HepG2 (cell line): ENCODE measurements around the gene TRIP4. TPM values are rescaled to one million over a fixed set of nuclear protein-coding genes. Genes with fewer than 3 reads are reported as not detected.

ENCODE experiments used
- BRCA1 ChIP-seq: sonication (generic); formaldehyde crosslinking; IDR thresholded peaks from 2 replicates; pipeline ENCODE4 v1.4.0; 2020; ENCODE audit warnings: missing genetic modification reagents
- EZH2 ChIP-seq: conservative IDR thresholded peaks from 2 replicates; pipeline ENCODE4 v1.6.1; 2012; ENCODE audit warnings: mild to moderate bottlenecking, low read depth, low read length, moderate library complexity
- GABPB1 ChIP-seq: IDR thresholded peaks from 2 replicates; pipeline ENCODE4 v1.6.1; 2016; ENCODE audit warnings: mild to moderate bottlenecking, missing genetic modification reagents, moderate library complexity, missing compliant biosample characterization
- GATAD1 ChIP-seq: IDR thresholded peaks from 2 replicates; pipeline ENCODE4 v1.6.1; 2016; ENCODE audit warnings: missing genetic modification reagents, missing compliant biosample characterization
- KDM2A ChIP-seq: sonication (generic); formaldehyde crosslinking; IDR thresholded peaks from 2 replicates; pipeline ENCODE4 v1.4.0; 2020; ENCODE audit warnings: low read depth, missing genetic modification reagents, borderline replicate concordance
- KDM6A ChIP-seq: IDR thresholded peaks from 2 replicates; pipeline ENCODE4 v1.6.1; 2016; ENCODE audit warnings: low read depth
- KLF6 ChIP-seq: IDR thresholded peaks from 2 replicates; pipeline ENCODE4 v1.8.0; 2016; ENCODE audit warnings: missing biosample characterization, missing genetic modification reagents
- MAFK ChIP-seq, 2 experiments: IDR thresholded peaks in 1 of 2; conservative IDR thresholded peaks in 1 of 2; 2 replicates each; pipeline ENCODE4 v1.6.1; 2011; ENCODE audit warnings: improper control_type of control experiment in 2 of 2, low read length in 2 of 2
- NFATC3 ChIP-seq: sonication (generic); formaldehyde crosslinking; IDR thresholded peaks from 2 replicates; pipeline ENCODE4 v1.5.1; 2020; ENCODE audit warnings: mild to moderate bottlenecking, missing genetic modification reagents
- POLR2AphosphoS2 ChIP-seq: IDR thresholded peaks from 2 replicates; pipeline ENCODE4 v1.6.1; 2011; ENCODE audit warnings: low read depth, low read length, improper control_type of control experiment
- SAP130 ChIP-seq: IDR thresholded peaks from 2 replicates; pipeline ENCODE4 v1.6.1; 2016; ENCODE audit warnings: low read depth
- SP1 ChIP-seq, 2 experiments: fragments of 450-650 bp in 1 of 2; sonication (generic) in 1 of 2; formaldehyde crosslinking in 1 of 2; IDR thresholded peaks; 2 replicates each; pipeline versions ENCODE4 v1.4.0 to v1.6.1; 2016 to 2020; ENCODE audit warnings: missing genetic modification reagents in 1 of 2
- ZIK1 ChIP-seq: sonication (generic); formaldehyde crosslinking; IDR thresholded peaks from 2 replicates; pipeline ENCODE4 v1.5.0; 2020; ENCODE audit warnings: mild to moderate bottlenecking, low read depth, missing genetic modification reagents, borderline replicate concordance
- ZNF121 ChIP-seq: sonication (generic); formaldehyde crosslinking; IDR thresholded peaks from 2 replicates; pipeline ENCODE4 v1.5.0; 2020; ENCODE audit warnings: mild to moderate bottlenecking, missing genetic modification reagents
- ZNF160 ChIP-seq: sonication (generic); formaldehyde crosslinking; IDR thresholded peaks from 2 replicates; pipeline ENCODE4 v1.8.0; 2022; ENCODE audit warnings: mild to moderate bottlenecking, inconsistent platforms, missing genetic modification reagents
- ZNF296 ChIP-seq: sonication (generic); formaldehyde crosslinking; conservative IDR thresholded peaks from 2 replicates; pipeline ENCODE4 v1.5.0; 2020; ENCODE audit warnings: mild to moderate bottlenecking, missing genetic modification reagents
- ZNF512B ChIP-seq: sonication (generic); formaldehyde crosslinking; IDR thresholded peaks from 2 replicates; pipeline ENCODE4 v1.5.1; 2020; ENCODE audit warnings: missing genetic modification reagents, mild to moderate bottlenecking, borderline replicate concordance
- ZNF543 ChIP-seq: sonication (generic); formaldehyde crosslinking; IDR thresholded peaks from 2 replicates; pipeline ENCODE4 v1.4.0; 2020; ENCODE audit warnings: mild to moderate bottlenecking, missing genetic modification reagents
- ZNF574 ChIP-seq: sonication (generic); formaldehyde crosslinking; IDR thresholded peaks from 2 replicates; pipeline ENCODE4 v1.4.0; 2020; ENCODE audit warnings: missing genetic modification reagents
- ZNF598 ChIP-seq: sonication (generic); formaldehyde crosslinking; IDR thresholded peaks from 2 replicates; pipeline ENCODE4 v1.5.1; 2020; ENCODE audit warnings: mild to moderate bottlenecking, missing genetic modification reagents, borderline replicate concordance
- ZSCAN30 ChIP-seq: sonication (generic); formaldehyde crosslinking; IDR thresholded peaks from 2 replicates; pipeline ENCODE4 v1.5.0; 2020; ENCODE audit warnings: mild to moderate bottlenecking, missing genetic modification reagents
- polyA plus RNA-seq, 8 experiments: library from polyadenylated mRNA; depleted of rRNA in 3 of 8; stranded (reverse) in 7 of 8; unstranded in 1 of 8; fragments of >200 nt; fragmentation: Illumina TruSeq in 4 of 8; extraction: Trizol in 4 of 8; gene quantifications; 2 replicates each; pipeline versions ENCODE4 v1.2.1 to v1.2.3, GENCODE V29; 2011 to 2016; ENCODE audit warnings: low read depth in 4 of 8, missing spikeins in 1 of 8, mixed read lengths in 1 of 8; ENCODE audit not compliant: insufficient read depth in 1 of 8
- total RNA-seq, 5 experiments: library from RNA; depleted of rRNA; stranded (reverse); fragments of >200 nt; fragmentation: Illumina TruSeq; extraction: Trizol; gene quantifications; 2 replicates each; pipeline ENCODE4 v1.2.3, GENCODE V29; 2016; ENCODE audit warnings: low read depth in 1 of 5
- TF ChIP-seq, protein P1 (sequence below), 2 experiments: sonication (generic) in 1 of 2; formaldehyde crosslinking in 1 of 2; IDR thresholded peaks; 2 replicates each; pipeline versions ENCODE4 v1.4.0 to v1.6.1; 2018 to 2020; ENCODE audit warnings: missing genetic modification reagents in 2 of 2, borderline replicate concordance in 1 of 2, low read depth in 1 of 2, mild to moderate bottlenecking in 1 of 2, missing biosample characterization in 1 of 2

Gene TRIP4
- total and polyA plus RNA-seq, 2 of the 13 experiments (the other 11 are each of a cell fraction or from before 2014, with no cell fraction given) = 7.1 to 11.8 TPM

- no peak for TF ChIP-seq EZH2
- peak; percentile 85; the same call in 1 of the 2 replicates for TF ChIP-seq KDM2A (CRISPR knock-in tag)
- TF ChIP-seq NFATC3 (CRISPR knock-in tag) = no peak
- TF ChIP-seq ZNF121 (CRISPR knock-in tag) = no peak
- TF ChIP-seq ZNF574 (CRISPR knock-in tag) = peak; percentile 65
- TF ChIP-seq, protein P1, sequence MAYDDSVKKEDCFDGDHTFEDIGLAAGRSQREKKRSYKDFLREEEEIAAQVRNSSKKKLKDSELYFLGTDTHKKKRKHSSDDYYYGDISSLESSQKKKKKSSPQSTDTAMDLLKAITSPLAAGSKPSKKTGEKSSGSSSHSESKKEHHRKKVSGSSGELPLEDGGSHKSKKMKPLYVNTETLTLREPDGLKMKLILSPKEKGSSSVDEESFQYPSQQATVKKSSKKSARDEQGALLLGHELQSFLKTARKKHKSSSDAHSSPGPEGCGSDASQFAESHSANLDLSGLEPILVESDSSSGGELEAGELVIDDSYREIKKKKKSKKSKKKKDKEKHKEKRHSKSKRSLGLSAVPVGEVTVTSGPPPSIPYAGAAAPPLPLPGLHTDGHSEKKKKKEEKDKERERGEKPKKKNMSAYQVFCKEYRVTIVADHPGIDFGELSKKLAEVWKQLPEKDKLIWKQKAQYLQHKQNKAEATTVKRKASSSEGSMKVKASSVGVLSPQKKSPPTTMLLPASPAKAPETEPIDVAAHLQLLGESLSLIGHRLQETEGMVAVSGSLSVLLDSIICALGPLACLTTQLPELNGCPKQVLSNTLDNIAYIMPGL (CRISPR knock-in tag; IDR thresholded peaks at IDR 0.05; ENCODE audit: borderline replicate concordance in 1 of 2, low read depth in 1 of 2) = peak in 1 of 2 experiments; percentile 43; a peak in 1 of 4 replicates
- no peak for TF ChIP-seq SP1 (IDR thresholded peaks at IDR 0.05)
- peak; percentile 84 for TF ChIP-seq SP1 (CRISPR knock-in tag; IDR thresholded peaks at IDR 0.05)
- no peak for TF ChIP-seq ZNF598 (CRISPR knock-in tag)
- TF ChIP-seq ZIK1 (CRISPR knock-in tag) = no peak
- TF ChIP-seq GATAD1 = peak; percentile 86
- TF ChIP-seq GABPB1 = peak; percentile 98
- TF ChIP-seq KLF6 (CRISPR knock-in tag) = 0 out of 2 replicates have a peak, but pooled peaks have one; percentile 31
- TF ChIP-seq SAP130 (CRISPR knock-in tag) = peak; percentile 98
- TF ChIP-seq POLR2AphosphoS2 = no peak
- no peak for TF ChIP-seq BRCA1 (CRISPR knock-in tag)
- peak; percentile 37; the same call in 1 of the 2 replicates for TF ChIP-seq ZNF160 (CRISPR knock-in tag)
- TF ChIP-seq ZNF543 (CRISPR knock-in tag) = no peak
- no peak for TF ChIP-seq ZSCAN30 (CRISPR knock-in tag)
- TF ChIP-seq MAFK (conservative IDR thresholded peaks at IDR 0.05 in 1 of 2, IDR thresholded peaks at IDR 0.05 in 1 of 2; ENCODE audit: low read length in 2 of 2) = no peak
- TF ChIP-seq ZNF512B (CRISPR knock-in tag) = no peak
- TF ChIP-seq KDM6A (CRISPR knock-in tag) = no peak
- TF ChIP-seq ZNF296 (CRISPR knock-in tag) = no peak
Observed at GRCh38 chr15:64355944-64356709, 31.5 kb upstream of the TRIP4 start, which contains the start of gene CSNK1G1 (continued).
